ENCODE results near the gene DDRGK1.
"Not testable (repeated sequence)": the region's sequence is repeated elsewhere in the genome, so short reads cannot be mapped to it uniquely, and the experiment has no call there.

The DDRGK1 gene

GRCh38 chr20:3166338-3166912 lies 38.1 kb downstream of the DDRGK1 start:
- DNase-seq, result no peak

GRCh38 chr20:3165473-3166337 lies 38.8 kb downstream of the DDRGK1 start:
- peak in 5 of 56 donors; percentile 20 to 46 (median 30) for DNase-seq

GRCh38 chr20:3164763-3165410 lies 39.6 kb downstream of the DDRGK1 start:
- no peak for DNase-seq

- DNase-seq, result no peak
These were observed 40.3 kb downstream of the DDRGK1 start for GRCh38 chr20:3164043-3164762.

GRCh38 chr20:3163099-3164042 lies 41.1 kb downstream of the DDRGK1 start:
- peak in 1 of 56 donors; percentile 21 for DNase-seq

GRCh38 chr20:3162080-3162611 lies 42.3 kb downstream of the DDRGK1 start:
- DNase-seq, result peak in 5 of 56 donors; percentile 14 to 42 (median 15)

GRCh38 chr20:3161316-3162079 lies 43.0 kb downstream of the DDRGK1 start:
- DNase-seq, result no peak

- DNase-seq, result no peak
These were observed 44.1 kb downstream of the DDRGK1 start for GRCh38 chr20:3160418-3160817.

GRCh38 chr20:3158968-3159431 lies 45.5 kb downstream of the DDRGK1 start:
- DNase-seq, result no peak

- no peak for DNase-seq
These were observed 46.7 kb downstream of the DDRGK1 start for GRCh38 chr20:3157817-3158216.

- DNase-seq, result no peak
These were observed 47.5 kb downstream of the DDRGK1 start for GRCh38 chr20:3156811-3157619.

- DNase-seq, result not testable (repeated sequence)
These were observed 52.3 kb downstream of the DDRGK1 start for GRCh38 chr20:3152057-3152644.

GRCh38 chr20:3150908-3151307 lies 53.6 kb downstream of the DDRGK1 start:
- DNase-seq, result no peak

- no peak for DNase-seq
These were observed 57.6 kb downstream of the DDRGK1 start for GRCh38 chr20:3146732-3147341.

- no peak for DNase-seq
These were observed 62.7 kb downstream of the DDRGK1 start for GRCh38 chr20:3141757-3142156.

All from amygdala (tissue), 56 donors.